ENCODE results near the gene HYAL3. TPM values are rescaled to one million over a fixed set of nuclear protein-coding genes. Genes with fewer than 3 reads are reported as not detected.

The HYAL3 gene
- total and polyA plus RNA-seq, 2 of the 13 experiments (the other 11 are each of a cell fraction or from before 2014, with no cell fraction given), result 5.5 to 10.4 TPM

DNA sequence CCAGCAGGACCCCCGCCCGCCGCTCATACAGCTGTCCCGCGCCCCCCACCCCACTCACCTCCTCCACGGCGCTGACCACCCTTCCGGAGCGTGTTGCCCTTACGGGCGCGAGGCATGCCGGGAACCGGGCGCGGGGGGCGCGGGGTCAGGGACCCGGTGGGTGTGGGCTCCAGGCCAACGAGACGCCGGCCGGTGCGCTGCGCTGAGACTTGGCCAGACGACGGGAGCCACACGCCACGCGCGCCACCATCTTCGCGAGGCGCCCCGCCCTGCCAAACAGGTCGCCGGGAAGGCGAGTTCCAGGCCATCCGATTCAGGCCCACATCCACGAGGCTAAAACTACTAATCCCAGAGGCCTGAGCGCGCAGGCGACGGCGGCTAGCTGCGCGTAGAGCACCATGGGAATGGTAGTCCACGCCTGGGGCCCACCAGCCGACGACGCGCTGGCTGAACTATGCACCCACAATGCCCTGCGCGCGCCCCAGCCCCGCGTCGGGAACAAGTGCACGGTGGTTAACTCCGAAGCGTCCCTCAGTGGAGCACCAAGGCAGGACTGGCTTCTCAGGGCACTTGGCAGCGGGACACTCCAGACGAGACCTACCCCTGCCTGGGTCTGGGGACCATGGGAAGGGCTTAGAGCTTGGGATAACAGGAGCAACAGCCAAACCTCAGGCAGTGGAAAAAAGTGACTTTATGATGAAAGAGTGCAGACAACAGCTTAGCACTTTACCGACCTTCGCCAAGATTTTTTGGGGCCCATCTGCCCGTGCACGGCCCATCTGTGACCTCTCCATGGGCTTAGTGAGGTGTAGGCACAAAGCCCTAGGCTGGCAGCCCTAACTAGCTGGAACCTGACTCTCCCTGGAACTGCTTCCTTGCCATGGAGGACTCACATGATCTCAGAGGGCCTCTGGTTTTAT, 6.8 kb downstream of the HYAL3 start, which contains the start of gene IFRD2 (continued):
- TF ChIP-seq, protein P1, sequence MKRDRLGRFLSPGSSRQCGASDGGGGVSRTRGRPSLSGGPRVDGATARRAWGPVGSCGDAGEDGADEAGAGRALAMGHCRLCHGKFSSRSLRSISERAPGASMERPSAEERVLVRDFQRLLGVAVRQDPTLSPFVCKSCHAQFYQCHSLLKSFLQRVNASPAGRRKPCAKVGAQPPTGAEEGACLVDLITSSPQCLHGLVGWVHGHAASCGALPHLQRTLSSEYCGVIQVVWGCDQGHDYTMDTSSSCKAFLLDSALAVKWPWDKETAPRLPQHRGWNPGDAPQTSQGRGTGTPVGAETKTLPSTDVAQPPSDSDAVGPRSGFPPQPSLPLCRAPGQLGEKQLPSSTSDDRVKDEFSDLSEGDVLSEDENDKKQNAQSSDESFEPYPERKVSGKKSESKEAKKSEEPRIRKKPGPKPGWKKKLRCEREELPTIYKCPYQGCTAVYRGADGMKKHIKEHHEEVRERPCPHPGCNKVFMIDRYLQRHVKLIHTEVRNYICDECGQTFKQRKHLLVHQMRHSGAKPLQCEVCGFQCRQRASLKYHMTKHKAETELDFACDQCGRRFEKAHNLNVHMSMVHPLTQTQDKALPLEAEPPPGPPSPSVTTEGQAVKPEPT (CRISPR knock-in tag; IDR thresholded peaks at IDR 0.05; ENCODE audit: low read depth), result no peak
- no peak for TF ChIP-seq RCOR2 (CRISPR knock-in tag; IDR thresholded peaks at IDR 0.05)
- 0 out of 2 replicates have a peak, but pooled peaks have one; percentile 82 for TF ChIP-seq ZNF674 (CRISPR knock-in tag; IDR thresholded peaks at IDR 0.05; ENCODE audit: low read depth)
- TF ChIP-seq ZNF839 (CRISPR knock-in tag; IDR thresholded peaks at IDR 0.05; ENCODE audit: borderline replicate concordance), result no peak; the same call in 1 of the 2 replicates
- TF ChIP-seq, protein P2, sequence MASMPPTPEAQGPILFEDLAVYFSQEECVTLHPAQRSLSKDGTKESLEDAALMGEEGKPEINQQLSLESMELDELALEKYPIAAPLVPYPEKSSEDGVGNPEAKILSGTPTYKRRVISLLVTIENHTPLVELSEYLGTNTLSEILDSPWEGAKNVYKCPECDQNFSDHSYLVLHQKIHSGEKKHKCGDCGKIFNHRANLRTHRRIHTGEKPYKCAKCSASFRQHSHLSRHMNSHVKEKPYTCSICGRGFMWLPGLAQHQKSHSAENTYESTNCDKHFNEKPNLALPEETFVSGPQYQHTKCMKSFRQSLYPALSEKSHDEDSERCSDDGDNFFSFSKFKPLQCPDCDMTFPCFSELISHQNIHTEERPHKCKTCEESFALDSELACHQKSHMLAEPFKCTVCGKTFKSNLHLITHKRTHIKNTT (CRISPR knock-in tag; IDR thresholded peaks at IDR 0.05), result peak; percentile 99; the same call in 1 of the 2 replicates
- no peak for TF ChIP-seq ZMYM2 (CRISPR knock-in tag; IDR thresholded peaks at IDR 0.05)
- TF ChIP-seq ELF3 (CRISPR knock-in tag; IDR thresholded peaks at IDR 0.05), result peak; percentile 8; the same call in 1 of the 2 replicates
- no peak for TF ChIP-seq TCF7L2 (IDR thresholded peaks at IDR 0.05; ENCODE audit: low read depth, low read length)
- TF ChIP-seq YY1 (IDR thresholded peaks at IDR 0.05; ENCODE audit: insufficient read depth, insufficient replicate concordance, low read depth, low read length), result peak; percentile 94
- TF ChIP-seq, protein P3, sequence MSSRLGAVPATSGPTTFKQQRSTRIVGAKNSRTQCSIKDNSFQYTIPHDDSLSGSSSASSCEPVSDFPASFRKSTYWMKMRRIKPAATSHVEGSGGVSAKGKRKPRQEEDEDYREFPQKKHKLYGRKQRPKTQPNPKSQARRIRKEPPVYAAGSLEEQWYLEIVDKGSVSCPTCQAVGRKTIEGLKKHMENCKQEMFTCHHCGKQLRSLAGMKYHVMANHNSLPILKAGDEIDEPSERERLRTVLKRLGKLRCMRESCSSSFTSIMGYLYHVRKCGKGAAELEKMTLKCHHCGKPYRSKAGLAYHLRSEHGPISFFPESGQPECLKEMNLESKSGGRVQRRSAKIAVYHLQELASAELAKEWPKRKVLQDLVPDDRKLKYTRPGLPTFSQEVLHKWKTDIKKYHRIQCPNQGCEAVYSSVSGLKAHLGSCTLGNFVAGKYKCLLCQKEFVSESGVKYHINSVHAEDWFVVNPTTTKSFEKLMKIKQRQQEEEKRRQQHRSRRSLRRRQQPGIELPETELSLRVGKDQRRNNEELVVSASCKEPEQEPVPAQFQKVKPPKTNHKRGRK (CRISPR knock-in tag; IDR thresholded peaks at IDR 0.05), result no peak
- TF ChIP-seq SIN3B (IDR thresholded peaks at IDR 0.05; ENCODE audit: low read length), result peak; percentile 49; the same call in 1 of the 2 replicates
- peak; percentile 29; the same call in 1 of the 2 replicates for TF ChIP-seq ZNF224 (CRISPR knock-in tag; IDR thresholded peaks at IDR 0.05)
- TF ChIP-seq ZNF775 (CRISPR knock-in tag; IDR thresholded peaks at IDR 0.05; ENCODE audit: borderline replicate concordance), result no peak
- TF ChIP-seq AKAP8 (CRISPR knock-in tag; IDR thresholded peaks at IDR 0.05), result peak; percentile 78; the same call in 1 of the 2 replicates
- no peak for TF ChIP-seq FIP1L1 (IDR thresholded peaks at IDR 0.05; ENCODE audit: borderline replicate concordance, insufficient read depth, low read depth, low read length)
- TF ChIP-seq TBP (CRISPR knock-in tag; IDR thresholded peaks at IDR 0.05), result peak; percentile 99; the same call in 1 of the 2 replicates
- peak; percentile 28; the same call in 1 of the 2 replicates for TF ChIP-seq ZNF747 (CRISPR knock-in tag; IDR thresholded peaks at IDR 0.05; ENCODE audit: borderline replicate concordance)
- TF ChIP-seq, protein P4, sequence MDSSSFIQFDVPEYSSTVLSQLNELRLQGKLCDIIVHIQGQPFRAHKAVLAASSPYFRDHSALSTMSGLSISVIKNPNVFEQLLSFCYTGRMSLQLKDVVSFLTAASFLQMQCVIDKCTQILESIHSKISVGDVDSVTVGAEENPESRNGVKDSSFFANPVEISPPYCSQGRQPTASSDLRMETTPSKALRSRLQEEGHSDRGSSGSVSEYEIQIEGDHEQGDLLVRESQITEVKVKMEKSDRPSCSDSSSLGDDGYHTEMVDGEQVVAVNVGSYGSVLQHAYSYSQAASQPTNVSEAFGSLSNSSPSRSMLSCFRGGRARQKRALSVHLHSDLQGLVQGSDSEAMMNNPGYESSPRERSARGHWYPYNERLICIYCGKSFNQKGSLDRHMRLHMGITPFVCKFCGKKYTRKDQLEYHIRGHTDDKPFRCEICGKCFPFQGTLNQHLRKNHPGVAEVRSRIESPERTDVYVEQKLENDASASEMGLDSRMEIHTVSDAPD (CRISPR knock-in tag; IDR thresholded peaks at IDR 0.05), result no peak
- peak; percentile 89 for TF ChIP-seq ZNF652 (CRISPR knock-in tag; IDR thresholded peaks at IDR 0.05; ENCODE audit: borderline replicate concordance, low read depth)
- peak; percentile 22 for TF ChIP-seq ZNF776 (CRISPR knock-in tag; IDR thresholded peaks at IDR 0.05)
- TF ChIP-seq SP2 (CRISPR knock-in tag; IDR thresholded peaks at IDR 0.05), result peak; percentile 57
- TF ChIP-seq SIX4 (CRISPR knock-in tag; IDR thresholded peaks at IDR 0.05), result 0 out of 2 replicates have a peak, but pooled peaks have one; percentile 13
- TF ChIP-seq ZNF501 (CRISPR knock-in tag; IDR thresholded peaks at IDR 0.05), result peak; percentile 95
